NB4 (cell line): ENCODE measurements around the gene PEMT.

Experiments
- MAX ChIP-seq: IDR thresholded peaks from 2 replicates; pipeline ENCODE4 v1.6.1; 2011; ENCODE audit warnings: low read depth, low read length
- MYC ChIP-seq: IDR thresholded peaks from 2 replicates; pipeline ENCODE4 v1.6.1; 2011; ENCODE audit warnings: low read depth, low read length
- TF ChIP-seq, protein P1 (sequence below): IDR thresholded peaks from one replicate; pipeline ENCODE4 v1.5.1; 2012; ENCODE audit warnings: low read depth, low read length

DNA sequence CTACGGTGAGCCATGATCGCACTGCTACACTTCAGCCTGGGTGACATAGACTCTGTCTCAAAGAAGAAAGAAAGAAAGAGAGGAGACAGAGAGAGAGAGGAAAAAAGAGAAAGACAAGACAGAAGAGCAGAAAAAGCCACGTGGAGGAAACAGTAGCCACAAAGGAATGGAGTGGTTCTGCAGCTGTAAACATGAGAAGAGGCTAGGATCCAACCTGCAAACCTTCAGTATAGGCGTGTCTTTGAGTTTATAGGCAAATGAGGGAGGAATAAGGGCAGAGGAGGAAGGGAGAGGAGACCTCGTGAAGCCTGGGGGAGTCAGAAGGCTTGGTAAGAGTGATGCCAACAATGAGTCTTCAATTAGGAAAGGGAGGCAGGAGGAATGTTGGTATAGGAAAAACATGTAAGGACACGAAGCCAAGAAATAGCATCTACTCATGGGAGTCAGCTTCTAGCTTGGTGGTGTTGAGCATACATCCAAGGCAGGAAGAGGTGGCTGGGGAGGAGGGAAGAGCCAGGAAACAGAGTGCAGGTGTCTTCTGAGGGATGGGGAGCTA lies 110.8 kb downstream of the PEMT start:
- TF ChIP-seq, protein P1, sequence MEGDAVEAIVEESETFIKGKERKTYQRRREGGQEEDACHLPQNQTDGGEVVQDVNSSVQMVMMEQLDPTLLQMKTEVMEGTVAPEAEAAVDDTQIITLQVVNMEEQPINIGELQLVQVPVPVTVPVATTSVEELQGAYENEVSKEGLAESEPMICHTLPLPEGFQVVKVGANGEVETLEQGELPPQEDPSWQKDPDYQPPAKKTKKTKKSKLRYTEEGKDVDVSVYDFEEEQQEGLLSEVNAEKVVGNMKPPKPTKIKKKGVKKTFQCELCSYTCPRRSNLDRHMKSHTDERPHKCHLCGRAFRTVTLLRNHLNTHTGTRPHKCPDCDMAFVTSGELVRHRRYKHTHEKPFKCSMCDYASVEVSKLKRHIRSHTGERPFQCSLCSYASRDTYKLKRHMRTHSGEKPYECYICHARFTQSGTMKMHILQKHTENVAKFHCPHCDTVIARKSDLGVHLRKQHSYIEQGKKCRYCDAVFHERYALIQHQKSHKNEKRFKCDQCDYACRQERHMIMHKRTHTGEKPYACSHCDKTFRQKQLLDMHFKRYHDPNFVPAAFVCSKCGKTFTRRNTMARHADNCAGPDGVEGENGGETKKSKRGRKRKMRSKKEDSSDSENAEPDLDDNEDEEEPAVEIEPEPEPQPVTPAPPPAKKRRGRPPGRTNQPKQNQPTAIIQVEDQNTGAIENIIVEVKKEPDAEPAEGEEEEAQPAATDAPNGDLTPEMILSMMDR = no peak
- TF ChIP-seq MYC = no peak
- TF ChIP-seq MAX = no peak
